HL-60/S4 (cell line): ENCODE data around the gene HUS1B.
"Not testable (repeated sequence)": the region's sequence is repeated elsewhere in the genome, so short reads cannot be mapped to it uniquely, and the experiment has no call there.

ENCODE experiments used
- in situ Hi-C: fragments of 300-500 bp; cut with MboI; formaldehyde crosslinking; loops from 2 replicates; pipeline ENCODE4 v1.14.3; 2022; ENCODE audit warnings: low sequenced_read_pairs

The HUS1B gene

DNA sequence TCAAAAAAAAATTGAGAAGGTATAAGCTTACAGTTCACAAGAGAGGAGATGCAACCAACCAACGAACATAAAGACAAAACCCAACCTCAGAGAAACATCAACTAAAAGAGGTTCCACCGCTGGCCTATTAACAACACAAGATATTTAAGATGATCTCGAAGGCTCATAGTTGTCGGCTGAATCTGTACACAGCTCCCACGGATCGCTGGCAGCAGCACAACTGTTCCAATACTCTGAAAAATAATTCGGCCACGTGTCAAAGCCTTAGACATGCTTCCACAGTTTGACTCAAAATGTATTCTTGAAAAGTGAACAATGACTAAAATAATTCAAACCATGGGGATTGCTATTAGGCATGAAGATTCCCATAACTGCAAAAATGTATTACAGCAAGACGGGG is 22.4 kb upstream of the HUS1B start:
- in situ Hi-C loops: no loop called here

DNA sequence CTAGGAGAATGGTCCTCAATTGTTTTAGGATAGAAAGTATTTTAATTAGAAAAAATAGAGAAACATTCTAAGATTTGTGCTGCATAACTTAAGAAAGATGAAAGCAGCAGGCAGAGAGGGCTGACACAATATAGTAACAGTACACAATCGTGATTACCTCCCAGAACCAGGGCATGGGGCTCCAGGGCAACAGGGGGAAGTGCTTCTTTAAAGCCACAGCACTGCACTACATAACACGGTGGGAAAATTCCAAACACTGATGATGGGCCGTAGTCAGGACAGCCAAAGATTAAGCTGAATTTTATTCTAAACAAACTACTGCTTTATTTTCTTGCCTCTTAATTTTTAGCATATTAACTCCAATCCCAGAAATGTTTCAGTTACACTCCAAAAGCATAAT is 21.6 kb upstream of the HUS1B start:
- in situ Hi-C loops: no loop called here

DNA sequence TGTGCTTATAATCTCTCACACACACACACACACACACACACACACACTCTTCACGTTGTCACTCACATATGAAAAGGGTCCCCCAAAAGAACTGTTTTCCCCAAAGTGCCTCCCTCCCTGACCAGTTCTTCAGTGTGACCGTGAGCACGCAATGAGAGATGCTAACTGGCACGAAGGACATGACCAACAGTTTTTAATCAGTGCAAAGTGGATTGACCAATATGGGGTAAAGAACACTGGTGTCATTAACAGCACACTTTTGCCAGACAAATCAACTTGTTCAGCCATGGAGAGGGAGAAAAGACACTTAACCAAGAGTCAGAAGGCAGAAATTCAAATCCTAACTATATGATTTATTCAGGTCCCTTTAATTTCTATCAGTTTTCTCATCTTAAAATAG is 21.0 kb upstream of the HUS1B start:
- in situ Hi-C loops: no loop called here

GRCh38 chr6:674956-675355 is 18.1 kb upstream of the HUS1B start:
- in situ Hi-C loops: no loop called here

DNA sequence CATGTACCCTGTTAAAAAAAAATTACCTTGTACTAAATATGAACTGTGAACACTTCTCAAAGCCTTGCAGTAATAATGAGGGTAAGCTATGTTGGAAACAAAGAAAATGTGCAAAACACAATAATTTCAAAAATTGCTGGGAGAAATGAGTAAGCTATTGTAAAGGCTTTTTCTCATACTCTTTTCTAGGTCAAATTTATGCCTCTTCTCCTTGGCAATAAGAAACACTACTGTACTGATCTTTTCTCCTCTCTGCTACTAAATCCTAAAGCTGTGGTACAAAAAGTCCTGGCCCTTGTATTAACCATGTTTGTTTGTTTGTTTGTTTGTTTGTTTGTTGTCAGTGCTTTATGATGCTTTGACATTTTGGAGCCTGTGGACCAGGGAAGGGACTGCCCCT is 17.5 kb upstream of the HUS1B start:
- in situ Hi-C loops: no loop called here

- in situ Hi-C loops: no loop called here
Observed at GRCh38 chr6:667253-667927, 10.5 kb upstream of the HUS1B start.

DNA sequence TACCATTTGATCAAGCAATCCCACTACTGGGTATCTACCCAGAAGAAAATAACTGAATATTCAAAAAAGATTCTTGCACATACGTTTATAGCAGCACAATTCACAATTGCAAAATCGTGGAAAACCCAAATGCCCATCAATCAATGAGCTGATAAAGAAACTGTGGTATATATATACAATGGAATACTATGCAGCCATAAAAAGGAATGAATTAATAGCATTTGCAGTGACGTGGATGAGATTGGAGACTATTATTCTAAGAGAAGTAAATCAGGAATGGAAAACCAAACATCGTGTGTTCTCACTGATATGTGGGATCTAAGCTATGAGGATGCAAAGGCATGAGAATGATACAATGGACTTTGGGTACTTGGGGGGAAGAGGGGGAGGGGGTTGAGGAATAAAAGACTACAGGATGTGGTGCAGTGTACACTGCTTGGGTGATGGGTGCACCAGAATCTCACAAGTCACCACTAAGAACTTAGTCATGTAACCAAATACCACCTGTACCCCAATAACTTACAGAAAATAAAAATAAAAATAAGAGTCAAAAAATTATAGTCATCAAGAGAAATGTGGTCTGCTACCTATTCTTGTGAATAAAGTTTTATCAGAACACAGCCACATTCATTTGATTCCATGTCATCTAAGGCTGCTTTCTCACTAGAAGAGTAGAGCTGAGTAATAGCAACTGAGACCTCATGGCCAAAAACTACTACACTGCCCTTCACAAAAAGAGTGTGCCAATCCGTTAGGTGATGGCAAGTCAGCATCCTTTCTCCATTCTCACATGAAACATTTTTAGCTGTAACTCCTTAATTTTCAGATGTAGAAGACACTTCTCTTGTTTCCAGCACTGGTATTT is 8.7 kb upstream of the HUS1B start:
- in situ Hi-C loops: no loop called here

- in situ Hi-C loops: not testable (repeated sequence)
Observed at GRCh38 chr6:663788-664187, 6.9 kb upstream of the HUS1B start.

DNA sequence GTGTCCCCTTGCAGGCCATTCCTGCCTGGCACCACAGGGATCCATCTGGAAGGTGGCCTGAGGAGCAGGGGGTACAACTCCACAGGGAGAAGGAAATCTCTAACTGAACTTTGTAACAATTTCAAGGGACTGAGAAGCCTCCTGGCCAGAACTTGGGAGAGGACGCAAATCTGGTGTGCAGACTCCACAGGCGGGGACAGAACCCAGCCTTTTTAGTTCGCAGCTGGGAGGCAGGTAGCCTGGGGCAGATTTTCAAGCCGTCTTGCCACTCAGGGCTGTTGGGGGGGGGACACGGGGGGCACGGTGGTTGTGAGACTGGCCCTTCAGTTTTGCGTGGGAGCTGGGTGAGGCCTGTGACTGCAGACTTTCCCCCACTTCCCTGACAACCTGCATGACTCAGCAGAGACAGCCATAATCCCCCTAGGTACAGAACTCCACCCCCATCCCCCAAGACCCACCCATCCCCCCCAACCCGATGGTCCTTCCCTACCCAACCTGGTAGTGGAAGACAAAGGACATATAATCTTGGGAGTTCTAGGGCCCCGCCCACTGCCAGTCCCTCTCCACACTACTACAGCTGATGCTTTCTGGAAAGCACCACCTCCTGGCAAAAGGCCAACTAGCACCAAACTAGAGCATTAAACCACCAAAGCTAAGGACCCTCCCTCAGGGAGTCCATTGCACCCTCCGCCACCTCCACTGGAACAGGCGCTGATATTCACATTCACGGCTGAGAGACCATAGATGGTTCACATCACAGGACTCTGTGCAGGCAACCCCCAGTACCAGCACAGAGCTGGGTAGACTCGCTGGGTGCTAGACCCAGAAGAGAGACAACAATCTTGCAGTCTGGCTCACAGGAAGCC is 3.0 kb upstream of the HUS1B start:
- in situ Hi-C loops: no loop called here

DNA sequence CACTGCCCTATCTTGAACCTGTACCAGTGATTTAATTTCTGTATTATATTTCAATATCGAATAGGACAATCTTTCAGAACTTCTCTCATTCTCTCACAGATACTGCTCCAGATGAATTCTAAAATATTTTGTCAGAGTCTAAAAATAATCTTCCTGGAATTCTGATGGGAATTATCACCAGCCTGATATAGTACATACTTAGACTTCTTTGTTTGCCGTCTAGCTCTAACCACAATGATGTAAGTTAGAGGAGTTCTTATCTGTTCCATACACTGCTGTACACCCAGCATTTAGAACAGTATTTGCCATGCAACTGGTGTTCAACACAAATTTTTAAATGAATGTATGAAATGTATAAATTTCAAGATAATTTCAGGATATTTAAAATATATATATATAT is 1.3 kb upstream of the HUS1B start:
- in situ Hi-C loops: no loop called here

DNA sequence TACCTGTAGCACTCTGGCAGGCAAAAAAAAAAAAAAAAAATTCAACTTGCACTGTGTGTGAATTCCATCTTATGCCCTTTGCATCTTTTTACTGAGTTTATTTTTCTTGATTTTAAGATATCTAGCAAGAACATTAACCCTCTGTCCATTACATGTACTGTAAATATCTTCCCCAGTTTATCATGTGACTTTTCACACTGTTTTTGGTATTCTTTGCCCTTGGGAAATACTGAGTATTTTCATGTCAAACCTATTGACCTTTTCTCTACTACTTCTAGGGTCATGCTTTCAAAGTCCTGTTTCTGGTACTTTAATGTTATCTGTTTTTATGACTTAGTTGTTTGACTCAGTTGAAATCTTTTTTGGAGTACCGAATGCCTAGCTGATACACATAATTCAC is 843 bp upstream of the HUS1B start:
- in situ Hi-C loops: no loop called here

GRCh38 chr6:654136-654535 is 2.8 kb downstream of the HUS1B start:
- in situ Hi-C loops: no loop called here

- in situ Hi-C loops: no loop called here
Observed at GRCh38 chr6:652865-653264, 4.0 kb downstream of the HUS1B start.

DNA sequence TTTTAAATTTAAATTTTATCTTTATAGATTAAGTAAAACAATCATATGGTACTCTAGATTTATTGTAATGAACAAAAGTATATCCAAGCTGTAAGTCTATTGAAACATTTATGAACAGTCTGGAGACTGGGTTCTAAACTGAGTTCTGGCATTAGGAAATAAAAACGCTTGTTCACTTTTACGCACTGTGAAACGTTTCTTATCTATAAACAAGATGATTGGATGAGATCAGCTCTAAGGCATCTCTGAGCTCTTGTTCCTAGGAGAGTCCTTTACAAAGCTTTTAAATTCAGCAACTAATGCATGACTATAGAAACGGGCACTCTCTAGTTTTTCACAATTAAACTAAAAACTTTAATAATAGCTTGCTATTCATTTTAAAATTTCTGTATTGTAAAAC is 6.8 kb downstream of the HUS1B start:
- in situ Hi-C loops: no loop called here

- in situ Hi-C loops: no loop called here
Observed at GRCh38 chr6:642805-643204, 14.1 kb downstream of the HUS1B start.

DNA sequence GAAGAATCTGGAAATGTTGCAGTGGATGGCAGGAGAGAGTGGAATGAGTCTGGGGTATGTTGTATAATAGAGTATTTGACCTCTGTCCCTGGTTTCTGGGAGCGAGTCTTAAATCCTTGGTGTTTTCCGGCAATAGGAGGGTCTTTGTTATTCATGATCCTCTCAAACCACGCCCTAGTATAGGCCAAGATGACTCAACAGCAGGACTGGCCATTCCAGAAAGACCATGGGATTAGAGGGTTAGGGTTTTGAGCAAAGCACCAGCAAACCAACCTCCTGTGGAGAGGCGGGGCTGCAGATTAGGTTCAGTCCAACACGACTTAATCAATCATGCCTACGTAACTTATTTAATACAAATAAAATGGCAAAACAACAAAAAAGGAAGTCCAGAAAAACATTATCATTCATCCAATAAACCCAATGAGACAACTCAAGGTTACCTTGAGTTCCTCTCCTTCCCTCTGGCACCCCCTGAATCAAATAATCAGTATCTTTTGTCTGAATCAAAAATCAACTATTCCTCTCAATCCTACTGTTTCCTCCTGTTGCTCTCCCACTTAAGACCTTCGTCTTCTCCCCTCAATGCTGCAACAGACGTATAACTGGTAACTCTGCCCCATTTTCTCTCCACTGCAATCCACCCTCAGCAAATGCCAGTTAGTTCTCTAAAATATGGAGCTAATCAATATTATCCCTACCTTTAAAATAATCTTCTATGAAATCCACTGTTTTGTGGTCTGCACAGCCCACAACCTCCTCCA is 15.5 kb downstream of the HUS1B start:
- in situ Hi-C loops: no loop called here

DNA sequence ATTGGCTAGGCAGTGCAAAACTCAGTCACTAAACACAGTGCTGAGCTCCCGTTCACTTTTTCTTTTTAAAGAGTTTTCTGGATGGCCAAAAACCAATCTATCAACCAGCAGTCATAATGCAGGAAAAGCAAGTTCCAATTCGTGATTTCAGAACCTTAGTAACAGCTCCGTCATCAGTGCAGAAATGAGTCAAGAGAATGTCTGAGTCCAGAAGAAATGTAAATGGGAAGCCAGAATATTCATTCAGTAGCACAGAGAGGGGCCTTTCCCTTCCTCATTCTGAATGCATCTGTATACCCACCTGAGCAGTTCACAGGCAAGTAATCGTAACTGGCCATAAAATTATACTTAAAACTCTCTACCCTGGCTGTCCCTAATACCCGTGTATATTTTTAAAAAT is 20.4 kb downstream of the HUS1B start:
- in situ Hi-C loops: no loop called here

DNA sequence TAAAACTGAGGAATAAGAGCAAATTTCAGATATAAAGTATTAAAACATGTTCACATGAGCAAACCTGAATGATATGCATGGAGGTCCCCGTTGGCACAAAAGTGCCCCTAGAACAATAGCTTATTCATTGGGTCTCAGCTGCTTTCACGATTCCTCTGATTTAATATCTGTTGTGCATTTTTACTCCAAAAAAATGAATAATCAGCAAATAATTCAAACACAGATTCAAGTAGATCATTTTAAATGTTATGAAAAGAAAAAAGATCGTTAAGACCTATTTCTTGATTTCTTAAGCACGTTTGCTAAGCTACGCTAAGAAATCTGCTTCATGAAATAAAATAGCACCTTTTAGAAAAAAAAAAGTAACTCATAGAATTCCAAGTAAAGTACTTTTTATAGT is 21.7 kb downstream of the HUS1B start:
- in situ Hi-C loops: no loop called here

DNA sequence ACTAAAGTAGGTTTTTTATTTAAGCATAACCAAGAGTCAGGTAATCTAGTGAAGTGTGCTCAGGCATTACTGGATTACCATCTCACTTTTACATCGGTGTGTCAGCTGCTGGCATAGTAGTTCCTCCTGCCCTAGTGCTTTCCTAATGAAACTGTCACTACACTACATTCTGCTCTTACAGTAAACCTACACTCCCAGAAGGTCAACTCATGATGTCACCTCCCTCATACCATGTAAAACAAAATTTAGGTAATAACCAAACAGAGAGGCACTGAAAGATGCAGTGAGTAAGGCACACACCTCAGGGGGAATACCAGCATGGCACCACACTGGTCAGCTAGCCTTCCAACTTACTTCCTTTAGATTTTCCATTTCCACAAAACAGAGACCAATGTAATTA is 23.3 kb downstream of the HUS1B start:
- in situ Hi-C loops: no loop called here

GRCh38 chr6:628766-629165 is 28.1 kb downstream of the HUS1B start:
- in situ Hi-C loops: no loop called here

GRCh38 chr6:626236-626635 is 30.7 kb downstream of the HUS1B start:
- in situ Hi-C loops: no loop called here
